Lower leg skin (tissue), 4 donors: Measurements from ENCODE around the gene TRIM22. TPM values are rescaled to one million over a fixed set of nuclear protein-coding genes. Genes with fewer than 3 reads are reported as not detected.
"Not testable (repeated sequence)": the region's sequence is repeated elsewhere in the genome, so short reads cannot be mapped to it uniquely, and the experiment has no call there.

ENCODE experiments used
- DNase-seq, 2 donors: peaks; one replicate each; pipeline ENCODE4 v3.0.0-alpha.2; 2019; ENCODE audit warnings: low spot score in 2 of 2
- H3K4me3 ChIP-seq: fragments of 200-600 bp; sonication (generic); 2 replicates; pipeline ENCODE4 v1.5.1; 2017; ENCODE audit warnings: mild to moderate bottlenecking, low read depth; ENCODE audit not compliant: poor library complexity, severe bottlenecking
- CTCF ChIP-seq, 3 donors: fragments of 450-650 bp; IDR thresholded peaks; one replicate each; pipeline ENCODE4 v1.5.1; 2016; ENCODE audit warnings: antibody characterized with exemption in 3 of 3, mild to moderate bottlenecking in 3 of 3, moderate library complexity in 2 of 3
- POLR2A ChIP-seq, 2 donors: fragments of 450-650 bp; IDR thresholded peaks; one replicate each; pipeline ENCODE4 v1.6.1; 2016 to 2017; ENCODE audit warnings: antibody characterized with exemption in 2 of 2, mild to moderate bottlenecking in 1 of 2, moderate library complexity in 1 of 2
- WGBS, 2 donors: methylation state at CpG; one replicate each; pipeline ENCODE4 v1.1.5; 2018; 5-methylcytosine and 5-hydroxymethylcytosine counted together
- intact Hi-C: fragments of 100-400 bp; cut with DNase I; formaldehyde crosslinking; loops from one replicate; pipeline ENCODE4 v1.15.0; 2023; ENCODE audit warnings: low total_unique reads
- total RNA-seq, 4 donors: library from RNA; depleted of rRNA; stranded (reverse); fragments of >200 nt; gene quantifications; one replicate each; pipeline ENCODE4 v1.1.0, GENCODE V29; 2016

The TRIM22 gene
- total RNA-seq, 4 donors from 2014 or later = 5.9 to 12.5 (median 9.2) TPM

DNA sequence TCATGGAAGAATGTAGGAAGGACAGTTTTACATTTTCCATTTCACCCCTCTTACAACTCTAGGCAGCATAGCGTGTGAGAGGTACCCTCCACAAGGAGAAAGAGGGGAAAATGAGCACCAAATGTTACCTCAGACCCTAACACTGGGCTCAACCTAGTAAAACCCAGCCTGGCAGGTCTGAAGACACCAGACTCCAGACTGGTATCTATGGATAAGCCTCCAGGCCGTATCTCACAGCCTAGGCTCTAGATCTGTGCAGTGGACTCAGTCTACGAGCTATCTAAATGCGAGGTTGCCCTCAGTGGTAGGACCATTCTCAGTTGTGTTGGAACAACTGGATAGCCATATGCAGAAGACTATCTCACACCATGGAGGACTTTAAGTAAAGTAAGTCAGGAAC lies 15.2 kb upstream of the TRIM22 start:
- DNase-seq = no peak
- 95 to 97% methylated on average over 4 of the region's 4 CpGs for WGBS, 2 donors
- intact Hi-C loops = no loop called here
- TF ChIP-seq CTCF (IDR thresholded peaks at IDR 0.05) (no peak), POLR2A (IDR thresholded peaks at IDR 0.05) (no peak)
- no peak overlapping the region for H3K4me3 ChIP-seq

- 96 to 100% methylated on average over 7 of the region's 7 CpGs for WGBS, 2 donors
- H3K4me3 ChIP-seq = no peak overlapping the region
- intact Hi-C loops = no loop called here
- TF ChIP-seq POLR2A (IDR thresholded peaks at IDR 0.05) (no peak), CTCF (IDR thresholded peaks at IDR 0.05) (no peak)
- no peak for DNase-seq
Observed at GRCh38 chr11:5679811-5680210, 9.8 kb upstream of the TRIM22 start.

- H3K4me3 ChIP-seq, intact Hi-C loops, DNase-seq: not testable (repeated sequence)
- 91 to 94% methylated on average over 14 to 21 of the region's 33 CpGs for WGBS, 2 donors
Observed at GRCh38 chr11:5682890-5683441, 6.6 kb upstream of the TRIM22 start.

GRCh38 chr11:5683620-5684019 lies 6.0 kb upstream of the TRIM22 start:
- H3K4me3 ChIP-seq, DNase-seq, intact Hi-C loops: not testable (repeated sequence)
- WGBS, 2 donors = 73 to 76% methylated on average over 7 of the region's 7 CpGs

GRCh38 chr11:5684036-5684645 lies 5.4 kb upstream of the TRIM22 start:
- peak overlapping the region; percentile 19 for H3K4me3 ChIP-seq
- intact Hi-C loops = no loop called here
- DNase-seq = no peak
- 40 to 55% methylated on average over 8 of the region's 8 CpGs for WGBS, 2 donors
- TF ChIP-seq POLR2A (IDR thresholded peaks at IDR 0.05) (no peak), CTCF (IDR thresholded peaks at IDR 0.05) (no peak)

- H3K4me3 ChIP-seq = peak within 1 kb of the TSS; percentile 19
- WGBS, 2 donors = 1% methylated on average over 13 of the region's 13 CpGs
- DNase-seq = peak; percentile 92 to 96
- TF ChIP-seq CTCF (IDR thresholded peaks at IDR 0.05) (peak in 1 of 3 donors; percentile 30), POLR2A (IDR thresholded peaks at IDR 0.05) (no peak)
- intact Hi-C loops = no loop called here
Observed at GRCh38 chr11:5684646-5685362, 4.8 kb upstream of the TRIM22 start, which contains the start of gene TRIM5. Gene TRIM5, minus strand, starts transcription at chr11:5685074. Its CDS starts 4,897 bp downstream, at chr11:5680177.
